HG02970 (cell line): ENCODE measurements around the gene ABCG4.
A peak's percentile ranks its signal among the peaks of the same experiment; 100 is the strongest.
"Not testable (repeated sequence)": the region's sequence is repeated elsewhere in the genome, so short reads cannot be mapped to it uniquely, and the experiment has no call there.

ENCODE experiments used
- ATAC-seq: cut with Tn5 transposase; IDR thresholded peaks from one replicate; pipeline ENCODE4 v1.9.1; 2021; ENCODE audit warnings: mild to moderate bottlenecking, moderate library complexity, moderate number of reproducible peaks; ENCODE audit not compliant: unreplicated experiment, low FRiP score

ABCG4 gene

DNA sequence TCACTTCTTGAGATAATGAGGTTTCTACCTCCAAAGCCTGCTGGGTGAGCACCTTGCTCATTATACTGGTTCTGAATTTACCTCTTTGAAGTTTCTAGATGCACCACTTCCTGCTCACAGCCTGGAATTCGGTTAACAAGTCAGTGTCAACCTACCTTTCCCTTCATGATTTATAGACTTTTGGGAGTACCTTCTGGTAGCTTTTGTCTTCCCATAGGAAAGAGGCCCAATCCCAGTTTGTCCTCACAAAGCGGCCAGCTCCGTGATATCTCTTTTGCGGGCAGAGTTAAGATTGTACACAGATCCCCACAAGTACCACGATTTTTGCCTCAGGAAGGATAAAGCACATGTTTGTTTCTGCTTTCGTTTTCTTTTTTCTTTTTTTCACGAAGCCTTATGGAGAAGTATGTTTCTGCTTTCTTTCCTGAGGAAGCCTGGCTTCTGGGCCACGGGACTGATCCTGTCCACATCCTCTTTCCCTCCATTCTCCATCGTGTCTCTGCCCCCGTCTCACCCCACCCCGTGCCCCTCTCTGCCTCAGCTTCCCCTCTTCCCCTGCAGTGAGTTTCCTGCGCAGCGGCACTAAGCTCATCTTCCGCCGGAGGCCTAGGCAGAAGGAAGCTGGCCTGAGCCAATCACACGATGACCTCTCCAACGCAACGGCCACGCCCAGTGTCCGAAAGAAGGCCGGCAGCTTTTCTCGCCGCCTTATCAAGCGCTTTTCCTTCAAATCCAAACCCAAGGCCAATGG, 33.2 kb upstream of the ABCG4 start:
- no peak for ATAC-seq

DNA sequence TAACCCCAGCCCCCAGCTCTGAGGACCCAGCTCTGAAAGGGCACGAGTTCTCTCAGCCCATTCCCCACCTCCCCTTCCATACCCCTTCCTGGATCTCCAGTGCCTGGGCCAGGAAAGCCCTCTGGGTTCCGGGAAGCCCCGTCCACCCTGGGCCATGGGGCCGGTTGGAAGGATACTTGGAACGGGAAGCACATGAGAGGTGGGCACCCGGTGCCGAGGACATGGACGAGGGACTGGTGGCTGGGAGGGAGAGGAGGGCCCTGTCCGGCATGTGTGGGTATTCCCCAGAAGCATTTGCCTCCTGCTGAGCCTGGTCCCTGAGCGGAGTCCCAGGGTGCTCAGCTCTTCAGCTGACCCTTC, 32.6 kb upstream of the ABCG4 start:
- ATAC-seq, result no peak

DNA sequence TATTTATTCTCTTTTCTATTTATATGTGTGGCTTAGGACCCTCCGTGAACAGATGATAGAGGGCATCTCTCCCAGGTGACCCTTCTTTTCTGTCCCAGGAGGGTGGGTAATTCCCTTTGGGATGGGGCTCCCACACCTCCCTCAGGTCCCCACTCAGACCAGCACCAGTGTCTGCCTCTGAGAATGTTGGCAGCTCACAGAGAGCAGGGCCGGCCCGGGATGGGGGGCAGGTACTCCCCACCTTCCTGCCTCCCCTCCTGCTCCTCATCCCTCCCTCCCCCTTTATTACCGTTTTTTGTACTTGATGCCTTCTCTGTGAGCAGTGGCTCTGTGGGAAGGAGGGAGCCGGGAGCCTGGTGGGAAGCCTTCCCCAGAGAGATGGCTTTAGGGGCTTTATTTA, 32.3 kb upstream of the ABCG4 start:
- ATAC-seq, result no peak

DNA sequence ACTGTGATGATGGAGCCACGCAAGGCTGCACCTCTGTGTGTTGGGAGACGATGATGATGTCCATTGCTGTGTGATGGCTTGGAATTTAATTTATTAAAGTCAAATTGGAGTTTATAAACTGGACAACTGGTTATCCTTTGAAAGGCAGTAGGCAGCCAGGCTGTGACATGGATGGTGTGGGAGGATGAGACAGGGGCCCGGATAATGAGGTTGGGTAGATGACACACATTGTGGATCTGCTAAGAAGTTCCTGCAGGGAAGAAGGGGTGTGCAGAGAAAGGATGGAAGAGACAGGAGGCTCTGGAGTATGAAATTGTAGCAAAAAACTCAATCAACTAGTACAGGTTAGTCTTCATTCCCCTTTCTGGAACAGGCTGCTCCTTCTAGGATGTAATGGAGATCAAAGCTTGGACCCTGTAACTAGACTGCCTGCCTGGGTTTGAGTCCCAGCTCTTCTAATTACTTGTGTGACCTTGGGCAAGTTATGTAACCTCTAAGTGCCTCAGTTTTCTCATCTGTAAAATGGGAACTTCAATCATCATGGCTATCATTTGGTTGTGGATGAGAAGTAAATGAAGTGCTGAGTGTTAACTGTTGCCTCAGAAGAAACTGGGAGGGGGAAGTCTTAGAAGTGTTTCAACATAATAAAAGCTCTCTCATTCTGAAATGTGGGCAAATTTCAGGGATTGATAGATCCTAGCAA, 31.7 kb upstream of the ABCG4 start:
- no peak for ATAC-seq

DNA sequence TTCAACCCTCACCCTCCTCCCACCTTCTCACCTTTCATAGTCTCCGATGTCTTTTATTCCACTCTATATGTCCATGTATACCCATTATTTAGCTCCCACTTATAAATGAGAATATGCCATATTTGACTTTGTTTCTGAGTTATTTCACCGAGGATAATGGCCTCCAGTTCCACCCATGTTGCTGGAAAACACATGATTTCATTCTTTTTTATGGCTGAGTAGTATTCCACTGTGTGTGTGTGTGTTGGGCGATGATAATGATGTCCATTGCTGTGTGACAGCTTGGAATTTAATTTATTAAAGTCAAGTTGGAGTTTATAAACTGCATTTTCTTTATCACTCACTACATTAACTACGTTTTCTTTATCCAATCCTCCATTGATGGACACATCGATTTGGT, 30.6 kb upstream of the ABCG4 start:
- no peak for ATAC-seq

DNA sequence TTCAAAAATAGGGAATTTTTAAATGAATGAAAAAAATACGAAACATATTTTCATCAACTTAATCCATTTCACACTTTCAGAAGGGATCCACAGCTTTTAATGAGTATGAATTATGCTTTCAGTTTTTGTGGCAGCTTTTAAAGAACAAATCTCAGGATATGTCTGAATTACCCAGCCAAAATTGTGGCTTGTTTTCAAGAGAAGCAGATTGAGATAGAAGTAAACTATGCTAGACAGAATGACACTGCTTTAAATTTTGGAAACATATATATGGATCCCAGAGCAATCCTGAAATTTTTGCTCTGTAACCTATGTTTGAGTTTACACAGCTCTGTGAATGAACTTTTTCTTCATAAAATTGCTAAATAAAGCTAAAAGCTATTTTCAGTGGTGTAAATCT, 29.9 kb upstream of the ABCG4 start:
- no peak for ATAC-seq

DNA sequence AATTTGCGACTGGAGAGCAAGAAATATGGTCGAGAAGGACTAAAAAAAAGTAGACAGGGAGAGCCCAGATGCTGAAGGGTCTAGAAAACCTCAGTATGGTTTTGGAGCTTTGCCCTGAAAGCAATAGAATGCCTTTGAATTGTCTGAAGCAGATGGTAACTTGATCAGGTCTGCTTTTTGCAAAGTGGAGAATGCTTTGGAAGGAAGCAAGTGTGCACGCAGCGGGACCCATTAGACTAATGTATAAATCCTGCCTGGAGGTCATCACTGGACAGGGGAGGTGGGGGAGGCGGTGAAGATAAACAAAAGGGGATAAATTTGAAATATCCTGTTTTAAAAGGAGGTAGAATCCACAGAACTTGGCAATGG, 28.2 kb upstream of the ABCG4 start:
- ATAC-seq, result no peak

DNA sequence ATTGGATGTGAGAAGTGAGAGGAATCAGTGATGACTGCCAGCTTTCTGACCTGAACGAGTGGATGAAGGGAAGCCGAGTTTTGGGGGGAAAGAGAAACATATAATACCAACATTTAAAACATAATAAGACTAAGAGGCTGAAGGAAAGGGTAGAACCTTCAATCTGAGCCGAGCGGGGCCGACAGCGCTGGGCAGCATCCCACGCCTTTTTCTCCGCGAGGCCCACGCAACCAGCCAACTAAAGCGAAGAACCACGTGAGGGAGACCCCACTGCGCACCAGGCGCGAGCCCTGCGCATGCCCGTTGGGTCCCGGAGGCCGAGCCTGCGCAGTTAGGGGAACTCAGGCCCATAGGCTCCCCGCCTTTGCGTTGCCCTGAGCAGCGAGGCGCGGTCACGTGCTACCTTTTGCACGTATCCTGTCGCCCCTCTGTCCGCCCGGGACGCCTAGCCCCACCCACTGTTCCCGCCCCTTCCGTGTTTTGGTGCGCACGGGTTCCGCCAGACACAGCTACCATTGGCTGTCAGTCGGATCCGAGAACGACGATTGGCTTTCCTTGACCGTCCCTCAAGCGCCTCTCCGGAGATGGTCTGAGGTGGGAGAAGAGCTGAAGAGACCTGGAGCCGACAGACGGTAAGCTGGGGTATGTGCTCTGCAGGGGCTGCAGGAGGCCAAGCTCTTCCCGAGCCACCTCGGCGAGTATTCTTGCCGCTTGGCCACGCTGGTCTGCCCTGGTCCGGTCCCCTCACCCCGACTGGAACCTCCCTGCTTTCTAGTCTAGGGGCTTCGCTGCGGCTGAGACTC, 27.6 kb upstream of the ABCG4 start, which contains the start of gene HINFP:
TSS of gene HINFP (plus strand) at position 573 of the 803 bp plus-strand sequence. CDS start 5,365 bp downstream, outside the sequence.
- peak; percentile 99 for ATAC-seq

DNA sequence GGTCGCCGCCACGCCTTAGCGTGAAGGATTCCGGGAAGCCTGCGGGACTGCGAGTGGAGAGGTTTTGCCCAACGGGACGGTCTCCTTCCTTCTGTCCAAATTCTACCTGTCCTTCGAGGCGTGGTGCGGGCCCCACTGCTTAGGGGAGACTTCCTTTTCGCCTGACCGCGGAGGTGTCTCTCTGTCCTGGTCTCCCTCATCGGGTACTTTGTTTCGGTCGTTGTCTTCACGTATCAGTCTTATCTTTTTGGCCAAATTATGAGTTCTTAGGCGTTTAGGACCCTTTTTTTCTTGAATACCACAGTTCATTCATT, 27.1 kb upstream of the ABCG4 start:
- no peak for ATAC-seq

DNA sequence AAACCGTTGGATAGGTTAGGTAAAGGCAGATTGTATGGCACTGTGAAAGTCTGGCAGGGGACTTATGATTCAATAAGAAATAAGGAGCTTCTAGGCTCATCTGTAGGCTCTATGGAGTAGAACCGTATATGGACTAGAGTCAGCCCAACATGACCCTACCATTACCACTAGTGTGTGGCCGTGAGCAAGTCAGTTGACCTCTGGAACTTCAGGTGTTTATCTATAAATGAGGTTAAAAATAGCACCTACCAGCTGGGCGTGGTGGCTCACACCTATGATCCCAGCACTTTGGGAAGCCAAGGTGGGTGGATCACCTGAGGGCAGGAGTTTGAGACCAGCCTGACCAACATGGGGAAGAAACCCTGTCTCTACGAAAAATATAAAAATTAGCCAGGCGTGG, 23.0 kb upstream of the ABCG4 start:
- no peak for ATAC-seq

DNA sequence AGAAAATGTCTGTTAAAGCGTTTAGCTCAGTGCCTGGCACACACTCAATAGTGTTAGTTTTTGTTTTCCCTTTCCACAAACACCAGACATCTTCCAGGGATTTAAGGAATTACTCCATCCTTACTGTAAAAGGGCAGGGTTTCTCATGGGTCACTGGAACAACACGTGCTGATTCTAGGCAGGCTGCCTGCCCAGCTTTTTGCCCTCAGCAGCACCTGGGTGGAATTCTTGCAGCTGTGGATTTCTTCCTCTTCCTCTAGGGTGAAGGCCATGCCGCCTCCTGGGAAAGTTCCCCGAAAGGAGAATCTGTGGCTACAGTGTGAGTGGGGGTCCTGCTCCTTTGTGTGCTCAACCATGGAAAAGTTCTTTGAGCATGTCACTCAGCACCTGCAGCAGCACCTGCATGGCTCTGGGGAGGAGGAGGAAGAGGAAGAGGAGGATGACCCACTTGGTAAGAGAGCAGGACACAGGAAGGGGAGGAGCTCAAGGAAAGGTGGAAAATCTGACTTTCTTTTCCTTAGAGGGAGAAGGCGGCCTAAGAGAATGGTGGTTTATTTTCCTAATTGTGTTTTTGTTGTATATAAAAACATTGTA, 22.1 kb upstream of the ABCG4 start:
- ATAC-seq, result no peak

DNA sequence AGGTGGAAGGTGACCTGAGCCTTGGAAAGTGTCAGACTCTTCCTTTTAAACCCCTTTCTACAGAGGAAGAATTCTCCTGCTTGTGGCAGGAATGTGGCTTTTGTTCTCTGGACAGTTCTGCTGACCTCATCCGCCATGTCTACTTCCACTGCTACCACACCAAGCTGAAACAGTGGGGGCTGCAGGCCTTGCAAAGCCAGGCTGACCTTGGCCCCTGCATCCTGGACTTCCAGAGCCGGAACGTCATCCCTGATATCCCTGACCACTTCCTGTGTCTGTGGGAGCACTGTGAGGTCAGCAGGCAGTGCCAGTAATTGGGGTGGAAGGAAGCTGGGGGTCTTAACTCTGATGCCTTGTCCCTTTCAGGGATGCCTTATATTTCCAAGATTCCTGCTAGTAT, 18.2 kb upstream of the ABCG4 start:
- ATAC-seq, result no peak

DNA sequence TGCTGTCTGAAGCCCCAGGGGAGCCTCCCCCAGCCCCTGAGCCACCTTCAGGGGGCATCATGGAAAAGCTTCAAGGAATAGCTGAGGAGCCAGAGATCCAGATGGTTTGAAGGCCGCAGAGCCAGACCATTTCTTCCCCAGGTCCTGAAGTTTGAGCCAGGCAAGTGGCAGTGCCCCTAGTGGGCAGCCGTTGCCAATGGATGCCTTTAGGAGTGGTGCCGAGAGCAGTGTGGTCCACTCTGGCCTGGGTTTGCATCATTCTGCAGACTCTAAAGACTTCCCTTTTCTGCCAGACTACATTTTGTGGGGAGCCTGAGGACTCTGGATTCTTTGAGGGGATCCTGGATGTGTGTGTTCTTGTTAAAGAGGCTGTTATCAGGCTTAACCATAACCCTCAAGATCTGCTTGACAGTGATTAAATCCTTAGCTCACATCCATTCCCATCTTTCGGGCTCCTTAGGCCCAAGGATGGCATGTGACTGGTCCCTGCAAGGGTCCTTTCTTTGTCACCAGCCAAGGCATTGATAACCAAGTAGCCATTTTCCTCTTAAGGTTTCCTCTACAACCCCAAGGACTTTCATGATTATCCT, 14.4 kb upstream of the ABCG4 start:
- ATAC-seq, result no peak

DNA sequence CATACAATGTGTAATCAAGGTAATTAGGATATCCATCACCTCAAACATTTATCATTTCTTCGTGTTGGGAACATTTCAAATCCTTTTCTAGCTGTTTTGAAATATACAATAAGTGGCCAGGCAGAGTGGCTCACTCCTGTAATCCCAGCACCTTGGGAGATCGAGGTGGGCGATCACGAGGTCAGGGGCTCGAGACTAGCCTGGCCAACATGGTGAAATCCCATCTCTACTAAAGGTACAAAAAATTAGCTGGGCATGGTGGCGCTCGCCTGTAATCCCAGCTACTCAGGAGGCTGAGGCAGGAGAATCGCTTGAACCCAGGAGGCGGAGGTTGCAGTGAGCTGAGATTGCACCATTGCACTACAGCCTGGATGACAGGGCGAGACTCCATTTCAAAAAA, 9.6 kb upstream of the ABCG4 start:
- not testable (repeated sequence) for ATAC-seq

DNA sequence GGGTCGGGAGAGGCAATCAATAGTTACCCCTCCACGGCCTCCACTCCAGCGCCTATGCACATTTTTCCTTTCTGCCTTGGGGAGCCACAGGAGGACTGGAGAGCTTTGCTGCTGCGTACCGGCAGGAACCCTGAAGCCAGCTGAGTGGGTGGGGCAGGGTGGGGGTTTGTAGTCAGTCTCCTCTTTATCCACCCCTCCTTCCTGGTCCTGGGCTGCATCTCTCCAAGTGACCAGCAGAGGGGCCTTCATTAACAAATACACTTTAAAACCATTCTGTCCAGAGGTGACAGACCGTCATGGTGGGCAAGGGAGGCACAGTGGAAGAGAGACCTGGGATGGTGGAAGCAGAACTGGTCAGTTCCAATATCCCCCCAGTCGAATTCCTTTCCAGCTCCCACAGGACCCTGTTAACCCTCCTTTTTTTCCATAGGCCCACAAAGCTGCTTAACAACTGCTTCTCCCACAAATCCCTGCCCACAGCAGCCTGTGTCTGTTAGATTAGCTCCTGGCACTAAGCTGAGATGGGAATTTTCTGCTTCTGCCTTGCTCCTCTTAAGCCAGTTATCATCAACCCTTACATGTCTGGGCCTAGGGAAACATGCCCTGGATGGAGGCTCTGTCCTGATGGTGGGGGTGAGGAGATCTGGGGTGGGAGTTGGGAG, 3.9 kb upstream of the ABCG4 start:
- no peak for ATAC-seq

DNA sequence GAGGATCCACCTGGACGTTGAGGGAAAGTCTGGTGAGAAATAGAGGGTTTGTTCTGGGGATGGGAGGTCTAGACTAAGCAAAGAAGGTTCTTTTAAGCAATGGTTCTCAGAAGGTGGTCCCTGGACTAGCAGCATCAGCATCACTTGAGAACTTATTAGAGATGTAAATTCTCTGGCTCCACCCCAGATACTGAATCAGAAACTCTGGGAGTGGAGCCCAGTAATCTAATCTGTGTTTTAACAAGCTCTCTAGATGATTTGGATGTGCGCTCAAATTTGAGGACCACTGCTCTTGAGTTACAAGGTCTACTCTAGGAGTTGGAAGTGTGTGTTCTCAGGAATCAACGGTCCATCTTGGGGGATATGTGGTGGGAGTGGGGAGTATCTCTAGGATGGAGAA, 3.3 kb upstream of the ABCG4 start:
- ATAC-seq, result no peak

DNA sequence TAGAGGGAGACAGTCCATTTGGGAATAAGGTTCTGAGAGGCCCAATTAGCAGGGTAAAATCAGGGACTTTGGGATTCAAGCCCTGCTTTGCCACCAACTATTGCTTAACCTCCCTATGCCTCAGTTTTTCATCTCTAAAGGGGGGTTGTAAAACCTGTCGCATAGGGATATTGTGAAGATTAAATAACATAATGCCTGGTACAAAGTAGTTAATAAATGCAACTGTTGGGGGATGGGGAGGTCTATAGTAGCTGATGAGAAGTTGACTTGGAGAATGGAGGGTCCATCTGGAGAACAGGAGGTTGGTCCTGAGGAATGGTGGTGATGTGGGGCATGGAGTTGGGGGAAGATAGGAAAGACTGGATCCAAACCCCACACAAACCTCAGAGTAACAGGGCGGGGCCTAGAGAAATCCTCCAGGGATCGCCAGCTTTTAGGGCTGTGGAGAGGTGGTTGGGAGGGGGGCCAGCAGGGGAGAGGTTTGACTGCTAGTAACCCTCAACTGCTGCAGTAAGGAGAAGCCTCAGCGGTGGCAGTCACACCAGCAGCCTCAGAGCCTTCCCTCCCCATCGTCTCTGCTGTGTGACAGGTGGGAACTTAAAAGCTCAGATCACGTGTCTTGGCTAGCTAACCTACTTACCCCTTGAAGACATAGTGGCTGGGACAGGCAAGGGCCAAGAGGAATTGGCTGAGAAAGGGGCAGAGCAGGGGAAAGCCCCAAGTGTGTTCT, 1.1 kb upstream of the ABCG4 start:
- no peak for ATAC-seq

DNA sequence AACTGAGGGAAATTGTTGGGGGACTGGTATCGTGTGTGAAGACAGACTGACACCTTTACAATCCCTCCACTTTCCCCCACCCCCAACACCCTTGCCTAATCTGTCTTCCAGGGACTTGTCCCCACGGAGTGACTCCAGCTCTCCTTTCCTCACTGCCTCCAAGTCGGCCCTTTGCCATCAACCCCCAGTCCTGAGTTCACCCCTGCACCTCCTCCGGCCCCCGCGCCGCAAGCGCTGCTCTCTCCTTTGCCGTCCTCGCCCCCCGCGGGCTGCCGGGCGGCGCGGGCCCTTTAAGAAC, 183 bp upstream of the ABCG4 start:
- no peak for ATAC-seq

DNA sequence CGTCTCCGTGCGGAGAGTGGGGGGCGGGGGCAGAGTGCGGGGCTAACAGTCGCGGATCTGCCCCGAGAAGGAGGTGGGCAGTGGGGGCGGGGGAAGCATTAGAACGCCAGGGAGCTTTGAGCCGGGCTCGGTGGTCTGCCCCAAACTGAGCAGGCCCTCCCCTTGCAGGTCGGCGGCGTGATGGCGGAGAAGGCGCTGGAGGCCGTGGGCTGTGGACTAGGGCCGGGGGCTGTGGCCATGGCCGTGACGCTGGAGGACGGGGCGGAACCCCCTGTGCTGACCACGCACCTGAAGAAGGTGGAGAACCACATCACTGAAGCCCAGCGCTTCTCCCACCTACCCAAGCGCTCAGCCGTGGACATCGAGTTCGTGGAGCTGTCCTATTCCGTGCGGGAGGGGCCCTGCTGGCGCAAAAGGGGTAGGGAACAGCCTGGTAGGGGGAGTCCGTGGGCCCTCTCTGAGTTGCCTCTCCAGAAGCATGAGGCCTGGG, 979 bp downstream of the ABCG4 start:
- ATAC-seq, result no peak

DNA sequence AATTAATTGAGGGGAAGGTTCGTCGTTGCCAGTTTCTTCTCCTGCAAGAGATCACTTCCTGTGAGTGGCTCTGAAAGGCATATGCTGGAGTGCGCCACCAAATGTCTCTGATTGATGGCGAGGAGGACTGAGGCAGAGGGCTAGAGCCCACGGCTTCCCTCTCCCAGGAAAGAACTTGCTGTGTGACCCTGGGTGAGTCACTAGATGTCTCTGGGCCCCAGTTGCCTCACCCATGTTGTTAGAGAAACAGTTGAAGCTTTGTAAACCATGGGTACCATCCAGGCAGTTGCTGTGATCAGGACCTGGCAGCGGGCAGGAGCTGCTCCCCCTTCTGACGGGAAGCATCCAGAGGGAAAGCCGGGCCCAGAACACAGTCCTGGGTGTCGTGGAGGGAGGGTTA, 3.2 kb downstream of the ABCG4 start:
- no peak for ATAC-seq
